LNCAP (cell line): ENCODE results near the gene PRKG1.

Experiments
- TF ChIP-seq, protein P1 (sequence below): fragments of 450-650 bp; IDR thresholded peaks from 2 replicates; pipeline ENCODE4 v1.5.1; 2017; ENCODE audit warnings: mild to moderate bottlenecking

The PRKG1 gene

DNA sequence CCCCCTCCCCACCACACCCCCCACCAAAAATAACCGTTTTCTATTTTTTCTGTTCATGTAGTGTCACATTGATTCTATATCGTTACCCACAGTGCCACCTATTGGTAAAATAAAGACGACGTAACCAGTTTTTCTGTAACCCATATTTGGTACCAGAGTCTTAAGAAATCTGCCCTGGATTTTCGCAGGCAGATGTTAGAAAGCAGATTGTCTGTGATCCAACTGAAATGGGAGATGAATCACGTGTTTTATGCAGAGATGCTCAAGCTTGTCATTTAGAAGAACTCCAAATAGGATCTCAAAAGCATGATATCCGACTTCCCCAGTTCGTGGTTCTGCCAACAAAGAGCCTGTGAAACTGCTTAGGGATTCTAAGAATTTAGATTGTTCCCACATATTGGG is 886.2 kb downstream of the PRKG1 start:
- TF ChIP-seq, protein P1, sequence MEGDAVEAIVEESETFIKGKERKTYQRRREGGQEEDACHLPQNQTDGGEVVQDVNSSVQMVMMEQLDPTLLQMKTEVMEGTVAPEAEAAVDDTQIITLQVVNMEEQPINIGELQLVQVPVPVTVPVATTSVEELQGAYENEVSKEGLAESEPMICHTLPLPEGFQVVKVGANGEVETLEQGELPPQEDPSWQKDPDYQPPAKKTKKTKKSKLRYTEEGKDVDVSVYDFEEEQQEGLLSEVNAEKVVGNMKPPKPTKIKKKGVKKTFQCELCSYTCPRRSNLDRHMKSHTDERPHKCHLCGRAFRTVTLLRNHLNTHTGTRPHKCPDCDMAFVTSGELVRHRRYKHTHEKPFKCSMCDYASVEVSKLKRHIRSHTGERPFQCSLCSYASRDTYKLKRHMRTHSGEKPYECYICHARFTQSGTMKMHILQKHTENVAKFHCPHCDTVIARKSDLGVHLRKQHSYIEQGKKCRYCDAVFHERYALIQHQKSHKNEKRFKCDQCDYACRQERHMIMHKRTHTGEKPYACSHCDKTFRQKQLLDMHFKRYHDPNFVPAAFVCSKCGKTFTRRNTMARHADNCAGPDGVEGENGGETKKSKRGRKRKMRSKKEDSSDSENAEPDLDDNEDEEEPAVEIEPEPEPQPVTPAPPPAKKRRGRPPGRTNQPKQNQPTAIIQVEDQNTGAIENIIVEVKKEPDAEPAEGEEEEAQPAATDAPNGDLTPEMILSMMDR, result peak; percentile 57

DNA sequence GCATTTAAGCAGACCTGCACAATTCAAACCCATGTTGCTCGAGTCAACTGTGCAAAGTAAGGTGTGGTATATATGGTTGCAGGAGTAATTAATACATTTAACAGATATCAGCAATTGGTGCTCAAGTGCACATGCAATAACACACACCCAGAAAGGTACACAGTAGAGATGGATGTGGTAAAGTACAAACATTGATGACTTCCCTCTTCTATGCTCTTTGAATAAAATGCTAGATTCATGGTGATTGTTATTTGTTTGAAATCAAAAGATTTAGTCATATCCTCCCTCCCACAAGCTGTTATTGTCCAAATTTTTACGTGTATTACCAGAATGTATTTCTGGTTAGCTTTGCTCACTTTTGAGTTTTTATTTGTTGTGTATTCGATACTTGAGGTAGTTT is 887.1 kb downstream of the PRKG1 start:
- TF ChIP-seq, protein P1, result no peak

DNA sequence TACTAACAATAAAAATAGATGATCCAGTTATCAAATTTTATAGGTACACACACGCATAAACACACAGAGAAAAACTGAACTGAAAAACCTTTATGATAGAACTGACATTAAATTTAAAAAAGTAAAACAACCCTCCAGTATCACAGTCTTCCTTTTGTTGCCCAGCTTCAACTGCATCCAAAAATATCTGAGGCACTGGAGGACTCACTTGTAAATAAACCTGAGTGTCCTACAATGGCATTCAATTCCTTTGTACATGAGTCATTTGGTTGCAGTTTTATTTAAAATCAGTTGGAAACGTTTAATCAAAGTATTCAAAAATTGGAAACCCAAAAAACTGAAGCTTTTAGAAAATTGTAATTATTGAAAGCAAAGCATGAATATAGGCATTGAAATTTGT is 890.3 kb downstream of the PRKG1 start:
- TF ChIP-seq, protein P1, result no peak

DNA sequence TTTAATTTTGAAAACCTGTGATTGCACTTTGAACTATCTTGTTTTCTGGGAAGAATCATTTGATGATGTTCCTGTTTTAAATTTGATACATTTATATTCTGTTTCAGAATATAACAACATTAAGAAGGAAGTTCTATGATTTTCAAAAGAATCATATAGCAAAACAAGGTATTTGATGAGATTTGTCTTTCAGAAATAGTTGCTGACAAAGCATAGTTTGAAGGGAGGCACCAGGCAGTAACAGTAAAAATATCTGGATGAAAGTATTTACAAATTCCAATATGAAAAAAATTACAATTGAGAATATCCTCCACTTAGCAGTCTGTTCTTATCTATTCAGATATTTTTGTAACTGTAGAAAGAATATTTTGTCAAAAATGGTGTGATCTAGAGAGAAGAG is 891.2 kb downstream of the PRKG1 start:
- TF ChIP-seq, protein P1, result no peak

DNA sequence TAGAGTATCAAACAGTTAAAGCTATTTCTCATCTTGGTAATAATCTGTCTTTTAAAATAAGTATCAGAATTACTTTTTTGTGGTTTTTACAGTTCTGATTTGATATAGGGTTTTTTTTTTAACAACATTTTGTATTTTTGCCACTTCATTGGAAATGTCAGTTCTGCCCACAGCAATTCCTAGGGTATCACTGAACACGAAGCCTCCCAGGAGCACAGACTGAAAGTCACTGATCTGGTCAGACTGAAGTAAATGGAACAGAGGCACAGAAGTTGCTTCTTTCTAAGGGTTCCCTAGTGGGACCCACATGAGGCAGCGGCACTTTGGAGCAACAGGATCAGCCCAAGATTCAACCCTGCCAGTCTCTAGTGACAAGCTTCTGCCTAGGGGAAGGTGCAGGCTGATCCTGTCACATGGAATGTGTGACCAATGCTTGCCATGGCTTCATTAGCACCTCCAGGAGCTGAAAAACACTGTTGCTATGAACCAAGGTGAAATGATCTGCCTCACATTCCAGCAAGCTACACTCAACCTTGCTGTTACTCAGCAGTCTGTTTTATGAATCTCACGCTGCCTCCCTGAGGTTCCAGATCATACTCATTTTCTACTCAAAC is 898.6 kb downstream of the PRKG1 start:
- TF ChIP-seq, protein P1, result no peak

DNA sequence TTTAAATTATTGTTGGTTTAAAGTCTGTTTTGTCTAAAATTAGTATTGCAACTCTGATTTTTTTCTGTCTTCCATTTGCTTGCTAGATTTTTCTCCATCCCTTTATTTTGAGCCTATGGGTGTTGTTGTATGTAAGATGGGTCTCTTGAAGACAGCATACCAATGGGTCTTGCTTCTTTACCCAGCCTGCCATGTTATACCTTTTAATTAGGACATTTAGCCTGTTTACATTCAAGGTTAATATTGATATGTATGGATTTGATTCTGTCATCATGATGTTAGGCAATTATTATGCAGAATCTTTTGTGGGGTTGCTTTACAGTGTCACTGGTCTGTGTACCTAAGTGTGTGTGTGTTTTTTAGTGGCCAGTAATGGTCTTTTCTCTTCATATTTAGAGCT is 906.5 kb downstream of the PRKG1 start:
- TF ChIP-seq, protein P1, result no peak

DNA sequence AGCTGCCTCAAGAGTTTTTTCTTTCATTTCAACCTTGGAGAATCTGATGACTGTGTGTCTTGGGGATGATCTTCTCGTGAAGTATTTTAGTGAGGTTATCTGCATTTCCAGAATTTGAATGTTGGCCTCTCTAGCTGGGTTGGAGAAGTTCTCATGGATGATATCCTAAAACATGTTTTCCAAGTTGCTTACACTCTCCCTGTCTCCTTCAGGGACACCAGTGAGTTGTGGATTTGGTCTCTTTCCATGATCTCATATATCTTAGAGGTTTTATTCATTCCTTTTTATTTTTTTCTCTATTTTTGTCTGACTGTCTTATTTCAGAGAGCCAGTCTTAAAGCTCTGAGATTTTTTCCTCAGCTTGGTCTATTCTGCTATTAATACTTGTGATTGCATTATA is 907.4 kb downstream of the PRKG1 start:
- TF ChIP-seq, protein P1, result no peak

DNA sequence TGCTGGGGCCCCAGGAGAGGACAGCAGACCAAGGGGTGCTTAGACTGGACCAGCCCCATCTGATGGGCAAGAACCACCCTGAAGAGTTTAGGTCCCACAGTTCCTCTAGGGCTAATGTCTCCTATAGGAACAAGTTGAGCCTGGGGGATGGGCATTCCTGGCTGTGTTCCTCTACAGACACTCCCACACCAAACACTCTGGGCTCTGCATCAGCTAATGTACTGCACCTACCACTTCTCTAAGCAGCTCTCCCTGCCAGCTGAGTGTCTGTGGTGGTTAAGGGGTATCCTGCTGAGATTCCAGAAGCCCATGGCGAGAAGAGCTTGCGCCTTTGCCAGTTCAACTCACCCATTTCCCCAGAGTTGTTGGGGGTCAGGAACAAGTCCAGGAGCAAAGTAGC is 909.2 kb downstream of the PRKG1 start:
- TF ChIP-seq, protein P1, result no peak
